Measurements from ENCODE around the gene PLEKHG5. TPM values are rescaled to one million over a fixed set of nuclear protein-coding genes. Genes with fewer than 3 reads are reported as not detected.
A peak's percentile ranks its signal among the peaks of the same experiment; 100 is the strongest.

PLEKHG5 gene
- total and polyA plus RNA-seq, 10 of the 15 experiments (the other 5 are each of a cell fraction or from before 2014, with no cell fraction given) = 0.04 to 1.1 (median 0.18) TPM; not detected in 1

- TF ChIP-seq IRF3 (IDR thresholded peaks at IDR 0.05) = no peak
- no peak for TF ChIP-seq NBN (IDR thresholded peaks at IDR 0.05)
Observed at GRCh38 chr1:6461051-6461530, 30.4 kb downstream of the PLEKHG5 start (continued).

- RAD21 ChIA-PET (ENCODE audit: unreplicated experiment) = interaction anchor here (0.7 kb wide), 1 partner anchor 333 kb away, joined by 3 read pairs; no protein-coding TSS in a partner anchor
- BruUV-seq (replicated peaks) = no TSS peak
- H3K27ac ChIP-seq (ENCODE audit: control insufficient read depth, insufficient read depth) = no peak overlapping the region
- 23% methylated on average over 35 of the region's 39 CpGs for WGBS (ENCODE audit: insufficient coverage, insufficient replicate concordance, low lambda C conversion rate, missing lambda C conversion rate)
- H2AFZ ChIP-seq (ENCODE audit: control insufficient read depth, low read depth, low read length) = no peak overlapping the region
- H4K20me1 ChIP-seq (ENCODE audit: control insufficient read depth, insufficient read depth) = no peaks in the 10 kb centered on the region
- ATAC-seq (peak; percentile 67), FAIRE-seq (no peak), DNase-seq (ENCODE audit: low read depth, low spot score) (no peak)
- SMC1A ChIA-PET (ENCODE audit: uncharacterized antibody, unreplicated experiment) = interaction anchor here (0.6 kb wide), 1 partner anchor 88 kb away, joined by 3 read pairs; no protein-coding TSS in a partner anchor
- CTCF ChIA-PET = interaction anchor here (0.9 to 1.2 kb wide), 4 partner anchors 12 to 115 kb away, joined by 3 to 5 read pairs (median 4); no protein-coding TSS in a partner anchor
- no peaks in the 10 kb centered on the region; the same call in 1 of the 2 replicates for H3K4me1 ChIP-seq (ENCODE audit: control insufficient read depth, insufficient read depth, low read length)
- H3K4me2 ChIP-seq (ENCODE audit: control insufficient read depth, insufficient read depth) = peak overlapping the region; percentile 54
- no peak overlapping the region for H3K9ac ChIP-seq (ENCODE audit: control insufficient read depth, insufficient read depth, low read length)
- TF ChIP-seq EGR1 (IDR thresholded peaks at IDR 0.05; ENCODE audit: borderline replicate concordance in 1 of 2, low read depth in 2 of 2, low read length in 2 of 2) (0 out of 3 replicates have a peak, but pooled peaks of 1 of the 2 experiments have one; percentile 32), MEF2A (IDR thresholded peaks at IDR 0.05; ENCODE audit: insufficient read depth, low read depth, low read length) (no peak), POU2F2 (IDR thresholded peaks at IDR 0.05; ENCODE audit: borderline replicate concordance, low read depth, low read length) (peak; percentile 88; the same call in 2 of the 3 replicates), SMAD1 (IDR thresholded peaks at IDR 0.05; ENCODE audit: low read depth, partially characterized antibody) (no peak)
- peak overlapping the region; percentile 27; the same call in 1 of the 2 replicates for H3K4me3 ChIP-seq
- in situ Hi-C loops (cut with MboI) = no loop called here
- H3K27me3 ChIP-seq (replicated peaks in 1 of 2; ENCODE audit: control insufficient read depth in 2 of 2, insufficient read depth in 2 of 2, low read length in 1 of 2) = peaks cover 1 to 4% of the 10 kb centered on the region in 2 experiments; a peak in 2 of 4 replicates
- no peaks in the 10 kb centered on the region for H3K9me3 ChIP-seq (replicated peaks; ENCODE audit: control insufficient read depth, insufficient read depth, low read length)
- H3K36me3 ChIP-seq (ENCODE audit: control insufficient read depth in 2 of 2, insufficient read depth in 2 of 2, low read length in 1 of 2) = no peaks in the 10 kb centered on the region
- intact Hi-C loops (cut with micrococcal nuclease; ENCODE audit: unreplicated experiment) = loop anchor here (1.0 kb wide), 1 partner anchor 12 kb away; no protein-coding TSS in a partner anchor
- H3K79me2 ChIP-seq (ENCODE audit: control insufficient read depth, insufficient read depth, low read length) = no peaks in the 10 kb centered on the region
- POLR2A ChIA-PET = no interaction called here
Observed at GRCh38 chr1:6460301-6461050, 31.0 kb downstream of the PLEKHG5 start.

Data from GM12878 (cell line).